Islet of Langerhans (tissue), 1 donor: ENCODE results near the gene GBP1.

ENCODE experiments used
- FAIRE-seq: peaks from one replicate; lab custom pipeline; 2011; peaks lifted over from hg19 to GRCh38; lab: Jason Lieb, UNC

The GBP1 gene

DNA sequence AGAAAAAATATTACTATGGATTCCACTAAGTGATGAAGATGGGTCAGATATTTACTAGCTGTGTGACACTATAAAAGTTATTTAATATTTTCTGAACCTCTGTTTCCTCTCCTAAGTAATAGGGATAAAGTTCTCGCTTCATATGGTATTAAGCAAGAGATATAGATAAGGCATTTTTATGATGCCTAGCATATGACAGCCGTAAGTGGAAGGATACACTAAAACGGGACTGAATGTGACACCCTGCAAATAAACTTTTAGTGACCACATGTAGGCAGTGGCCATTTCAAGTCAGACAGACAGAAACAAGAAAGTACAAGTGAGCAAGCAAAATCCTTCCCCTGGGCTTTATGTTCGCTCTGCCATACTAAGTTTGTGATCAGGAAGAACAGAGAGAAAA is 56.5 kb downstream of the GBP1 start:
- no peak for FAIRE-seq

DNA sequence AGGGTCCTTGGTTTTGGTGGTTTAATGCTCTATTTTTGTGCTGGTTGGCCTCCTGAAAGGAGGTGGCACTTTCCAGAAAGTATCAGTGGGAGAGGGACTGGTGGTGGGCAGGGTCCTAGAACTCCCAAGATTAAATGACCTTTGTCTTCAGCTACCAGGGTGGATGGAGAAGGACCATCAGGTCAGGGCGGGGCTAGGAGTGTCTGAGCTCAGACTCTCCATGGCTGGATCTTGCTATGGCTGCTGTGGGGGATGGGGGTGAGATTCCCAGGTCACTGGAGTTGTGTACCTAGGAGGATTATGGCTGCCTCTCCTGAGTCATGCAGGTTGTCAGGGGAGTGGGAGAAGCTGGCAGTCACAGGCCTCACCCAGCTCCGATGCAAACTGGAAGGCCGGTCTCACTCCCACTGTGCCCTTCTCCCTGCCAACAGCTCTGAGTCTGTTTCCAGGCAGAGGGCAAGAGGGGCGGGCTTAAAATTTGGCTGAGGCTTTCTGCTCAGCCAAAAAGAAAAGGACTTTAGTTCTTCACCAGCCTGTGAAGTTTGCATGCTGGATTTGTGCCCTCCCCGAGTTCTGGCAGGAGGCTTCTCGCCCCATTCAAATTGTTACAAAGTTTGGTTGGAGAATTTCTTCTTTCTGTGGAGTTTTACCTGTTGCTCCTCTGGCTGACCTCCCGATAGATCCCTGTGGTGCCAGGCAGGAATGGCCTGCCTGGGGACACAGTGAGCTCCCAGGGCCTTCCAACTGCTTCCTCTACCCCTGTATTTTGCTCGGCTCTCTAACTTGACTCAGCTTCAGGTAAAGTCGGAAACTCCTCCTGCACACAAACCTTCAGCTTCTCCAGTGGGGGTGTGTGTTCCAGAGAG is 59.5 kb downstream of the GBP1 start:
- FAIRE-seq, result no peak
